ENCODE results near the gene ERC2. TPM values are rescaled to one million over a fixed set of nuclear protein-coding genes. Genes with fewer than 3 reads are reported as not detected.

Gene ERC2
- total RNA-seq, 1 donor from 2014 or later = 0.81 TPM

DNA sequence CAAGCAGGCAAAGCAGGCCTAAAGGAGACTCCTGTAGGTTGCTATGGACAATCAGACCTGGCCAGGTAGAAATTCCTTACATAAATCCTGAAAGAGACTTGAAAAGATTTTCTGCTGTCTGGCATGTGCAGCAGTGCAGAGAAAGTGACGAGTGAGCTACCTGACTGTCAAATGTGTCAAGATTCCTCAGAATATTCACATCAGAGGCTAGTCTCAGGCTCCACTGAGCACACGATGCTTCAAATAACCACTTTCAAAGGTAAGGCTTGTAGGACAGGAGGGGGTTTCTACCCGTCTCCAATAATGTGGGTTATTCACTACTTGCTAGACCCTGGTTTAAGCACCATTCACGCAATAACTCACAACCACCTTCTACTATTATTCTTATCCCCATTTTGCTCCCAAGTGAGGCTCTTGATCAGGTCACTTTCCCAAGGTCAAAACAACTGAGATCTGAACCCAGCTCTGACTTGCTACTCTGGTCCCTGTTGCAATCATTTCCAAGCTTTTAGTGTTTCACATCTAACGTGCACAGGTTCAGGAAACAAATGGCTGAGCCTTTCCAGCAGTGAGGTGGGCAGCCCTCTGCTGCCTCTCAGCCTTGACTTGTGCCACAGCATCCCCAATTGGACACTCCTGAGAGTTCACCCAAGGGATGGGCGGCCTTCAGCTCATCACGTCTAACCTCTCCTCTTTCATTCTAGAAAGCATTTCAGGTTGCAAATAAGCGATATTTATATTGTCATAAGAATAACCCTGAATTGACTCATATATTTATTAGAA lies 651.3 kb downstream of the ERC2 start:
- ATAC-seq (ENCODE audit: poor library complexity) = no peak
- DNase-seq = no peak
- intact Hi-C loops (cut with DNase I) = no loop called here

DNA sequence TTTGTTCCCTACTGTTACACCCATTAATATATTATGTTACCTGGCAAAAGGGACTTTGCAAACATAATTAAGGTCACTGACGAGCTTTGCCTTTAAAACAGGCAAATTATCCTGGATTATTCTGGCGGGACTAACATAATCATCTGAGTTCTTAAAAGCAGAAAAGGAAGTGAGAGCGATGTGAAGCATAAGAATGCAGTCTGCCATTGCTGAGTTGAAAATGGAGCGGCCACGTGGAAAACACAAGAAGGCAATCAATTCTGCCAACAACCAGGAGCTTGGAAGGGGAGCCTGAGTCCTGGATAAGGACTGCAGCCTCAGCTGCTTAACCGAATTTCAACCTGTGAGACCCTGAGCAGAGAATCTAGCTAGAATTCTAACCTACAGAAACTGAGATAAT lies 653.0 kb downstream of the ERC2 start:
- DNase-seq = no peak
- ATAC-seq (ENCODE audit: poor library complexity) = no peak
- intact Hi-C loops (cut with DNase I) = no loop called here

- intact Hi-C loops (cut with DNase I) = no loop called here
- DNase-seq (no peak), ATAC-seq (ENCODE audit: poor library complexity) (no peak)
These were observed 654.8 kb downstream of the ERC2 start for GRCh38 chr3:55813268-55814097.

DNA sequence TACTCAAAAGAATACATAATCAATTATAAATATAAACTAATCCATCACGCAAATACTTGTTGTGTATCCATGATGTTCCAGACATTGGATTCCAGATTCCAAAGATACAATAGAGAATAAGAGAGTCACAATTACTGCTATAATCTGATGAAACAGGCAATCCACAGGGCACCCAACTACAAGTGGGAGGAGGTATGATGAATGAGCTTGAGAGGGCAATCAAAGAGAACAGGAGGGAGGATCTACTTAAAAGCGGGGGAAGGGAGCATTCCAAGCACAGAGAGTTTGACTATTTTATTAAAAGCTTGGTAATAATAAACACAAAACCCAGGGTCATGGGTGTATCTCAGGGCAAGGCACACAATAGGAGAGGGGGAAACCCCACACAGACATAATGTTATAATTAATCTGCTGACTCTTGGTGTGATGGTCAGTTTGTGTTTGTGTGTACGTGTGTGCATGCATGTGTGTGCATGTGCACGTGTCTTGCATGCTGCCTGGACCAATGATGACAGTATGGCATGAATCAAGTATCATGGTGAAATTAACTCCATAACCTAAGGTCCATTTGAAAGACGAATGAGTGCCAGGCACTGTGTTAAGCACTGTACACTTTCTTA lies 655.8 kb downstream of the ERC2 start:
- DNase-seq (no peak), ATAC-seq (ENCODE audit: poor library complexity) (no peak)
- intact Hi-C loops (cut with DNase I) = no loop called here

DNA sequence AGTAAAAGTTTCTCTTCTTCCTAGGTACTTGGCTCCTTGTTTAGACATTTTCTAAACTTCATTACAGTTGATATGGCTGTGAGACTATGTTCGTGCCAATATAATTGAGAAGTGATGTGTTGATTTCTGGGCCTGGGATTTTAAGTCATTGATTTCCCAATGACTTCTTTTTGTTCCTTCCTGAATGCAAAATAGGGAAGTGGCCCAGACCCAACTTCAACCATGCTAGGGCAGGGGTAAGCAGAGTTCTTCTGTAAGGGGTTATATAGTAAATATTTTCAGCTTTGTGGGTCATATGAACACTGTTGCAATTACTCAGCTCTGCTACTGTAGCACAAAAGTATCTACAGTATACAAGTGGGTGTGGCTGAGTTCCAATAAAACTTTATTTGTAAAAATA lies 661.1 kb downstream of the ERC2 start:
- intact Hi-C loops (cut with DNase I) = no loop called here
- DNase-seq (no peak), ATAC-seq (ENCODE audit: poor library complexity) (no peak)

GRCh38 chr3:55805169-55805568 lies 663.1 kb downstream of the ERC2 start:
- DNase-seq = no peak
- no peak for ATAC-seq (ENCODE audit: poor library complexity)

GRCh38 chr3:55804170-55805095 lies 663.8 kb downstream of the ERC2 start:
- ATAC-seq (ENCODE audit: poor library complexity) (no peak), DNase-seq (no peak)
- intact Hi-C loops (cut with DNase I) = no loop called here

More at GRCh38 chr3:55805169-55805568, 663.1 kb downstream of the ERC2 start:
- intact Hi-C loops (cut with DNase I) = no loop called here

DNA sequence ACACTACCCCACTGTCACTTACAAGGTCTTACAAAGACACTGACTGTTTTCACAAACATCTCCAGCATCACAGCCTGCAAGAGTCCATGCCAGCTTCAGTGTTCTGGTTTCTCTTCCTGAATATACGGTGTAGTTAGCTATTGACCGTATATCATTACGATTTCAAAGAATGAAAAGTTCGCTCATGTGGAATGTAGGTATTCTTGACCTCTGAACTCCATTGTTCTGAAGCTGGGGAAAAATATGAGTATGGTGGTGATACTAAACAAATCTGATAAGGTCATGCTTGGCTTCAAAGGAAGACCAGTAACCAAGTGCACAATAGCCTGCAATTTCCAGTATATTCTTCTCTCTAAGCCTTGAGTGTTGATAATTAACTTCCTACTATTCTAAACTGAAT lies 665.5 kb downstream of the ERC2 start:
- DNase-seq (no peak), ATAC-seq (ENCODE audit: poor library complexity) (no peak)
- intact Hi-C loops (cut with DNase I) = no loop called here

DNA sequence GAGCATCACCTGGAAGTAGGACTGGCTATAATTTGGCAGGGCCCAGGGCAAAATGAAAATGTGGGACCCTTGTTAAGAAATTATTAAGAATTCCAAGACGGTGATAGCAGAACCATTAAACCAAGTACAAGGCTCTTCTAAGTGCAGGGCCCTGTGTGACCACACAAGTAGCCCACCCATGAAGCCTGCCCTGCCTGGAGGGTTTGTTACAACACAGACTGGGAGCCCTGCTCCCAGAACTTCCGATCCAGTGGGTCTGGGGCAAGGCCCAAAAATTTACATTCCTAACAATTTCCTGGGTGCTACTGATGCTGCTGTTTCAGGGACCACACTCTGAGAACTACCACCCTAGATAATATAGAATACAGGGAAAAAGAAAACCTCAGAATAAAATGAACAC lies 666.6 kb downstream of the ERC2 start:
- DNase-seq (no peak), ATAC-seq (ENCODE audit: poor library complexity) (no peak)
- intact Hi-C loops (cut with DNase I) = no loop called here

GRCh38 chr3:55801068-55801467 lies 667.2 kb downstream of the ERC2 start:
- DNase-seq (no peak), ATAC-seq (ENCODE audit: poor library complexity) (no peak)
- intact Hi-C loops (cut with DNase I) = no loop called here

DNA sequence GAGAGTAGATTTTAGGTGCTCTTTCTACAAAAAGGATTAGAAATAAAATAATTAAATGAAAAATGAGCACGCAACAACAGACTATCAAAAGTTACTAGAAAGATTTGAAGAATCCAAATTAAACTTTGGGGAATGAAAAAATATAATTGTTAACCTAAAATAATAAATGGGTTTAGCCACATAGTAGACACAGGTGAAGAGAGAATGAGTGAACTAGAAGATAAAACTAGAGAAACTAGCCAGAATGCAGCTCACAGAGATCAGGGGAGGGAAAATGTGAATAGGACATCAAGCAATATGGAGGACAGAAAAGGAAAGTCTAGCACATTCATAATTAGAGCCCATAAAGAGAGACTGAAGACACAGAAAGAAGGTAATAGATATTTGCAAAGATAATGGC lies 670.5 kb downstream of the ERC2 start:
- ATAC-seq (ENCODE audit: poor library complexity) (no peak), DNase-seq (no peak)
- intact Hi-C loops (cut with DNase I) = no loop called here

DNA sequence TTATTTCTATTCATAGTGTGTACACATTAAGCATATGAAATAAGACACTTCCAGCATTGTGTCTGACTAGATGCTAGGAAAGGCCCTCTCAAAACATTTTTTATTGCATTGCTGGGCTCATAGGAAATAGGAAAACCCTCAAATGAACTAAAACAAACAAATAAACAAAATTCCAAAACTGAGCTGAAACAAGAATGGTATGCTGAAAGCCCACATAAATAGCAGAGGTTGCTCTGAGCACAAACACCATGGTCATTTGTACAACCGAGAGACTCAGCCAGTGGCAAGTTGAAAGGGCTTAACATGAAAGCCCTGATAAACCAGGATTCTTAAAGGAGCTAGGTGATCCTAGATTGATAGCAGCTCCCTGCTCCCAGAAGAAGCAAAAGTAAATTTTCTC lies 671.2 kb downstream of the ERC2 start:
- intact Hi-C loops (cut with DNase I) = no loop called here
- ATAC-seq (ENCODE audit: poor library complexity) = no peak
- no peak for DNase-seq

- no peak for ATAC-seq (ENCODE audit: poor library complexity)
These were observed 671.7 kb downstream of the ERC2 start for GRCh38 chr3:55796533-55796932.

GRCh38 chr3:55795746-55796145 lies 672.5 kb downstream of the ERC2 start:
- intact Hi-C loops (cut with DNase I) = no loop called here
- DNase-seq (no peak), ATAC-seq (ENCODE audit: poor library complexity) (no peak)

More at GRCh38 chr3:55796533-55796932, 671.7 kb downstream of the ERC2 start:
- no peak for DNase-seq
- intact Hi-C loops (cut with DNase I) = no loop called here

GRCh38 chr3:55795296-55795695 lies 673.0 kb downstream of the ERC2 start:
- intact Hi-C loops (cut with DNase I) = no loop called here
- ATAC-seq (ENCODE audit: poor library complexity) = no peak

GRCh38 chr3:55792742-55793141 lies 675.5 kb downstream of the ERC2 start:
- intact Hi-C loops (cut with DNase I) = no loop called here
- ATAC-seq (ENCODE audit: poor library complexity) (no peak), DNase-seq (no peak)

More at GRCh38 chr3:55795296-55795695, 673.0 kb downstream of the ERC2 start:
- no peak for DNase-seq

- no peak for ATAC-seq (ENCODE audit: poor library complexity)
- DNase-seq = no peak
These were observed 676.3 kb downstream of the ERC2 start for GRCh38 chr3:55792009-55792408.

DNA sequence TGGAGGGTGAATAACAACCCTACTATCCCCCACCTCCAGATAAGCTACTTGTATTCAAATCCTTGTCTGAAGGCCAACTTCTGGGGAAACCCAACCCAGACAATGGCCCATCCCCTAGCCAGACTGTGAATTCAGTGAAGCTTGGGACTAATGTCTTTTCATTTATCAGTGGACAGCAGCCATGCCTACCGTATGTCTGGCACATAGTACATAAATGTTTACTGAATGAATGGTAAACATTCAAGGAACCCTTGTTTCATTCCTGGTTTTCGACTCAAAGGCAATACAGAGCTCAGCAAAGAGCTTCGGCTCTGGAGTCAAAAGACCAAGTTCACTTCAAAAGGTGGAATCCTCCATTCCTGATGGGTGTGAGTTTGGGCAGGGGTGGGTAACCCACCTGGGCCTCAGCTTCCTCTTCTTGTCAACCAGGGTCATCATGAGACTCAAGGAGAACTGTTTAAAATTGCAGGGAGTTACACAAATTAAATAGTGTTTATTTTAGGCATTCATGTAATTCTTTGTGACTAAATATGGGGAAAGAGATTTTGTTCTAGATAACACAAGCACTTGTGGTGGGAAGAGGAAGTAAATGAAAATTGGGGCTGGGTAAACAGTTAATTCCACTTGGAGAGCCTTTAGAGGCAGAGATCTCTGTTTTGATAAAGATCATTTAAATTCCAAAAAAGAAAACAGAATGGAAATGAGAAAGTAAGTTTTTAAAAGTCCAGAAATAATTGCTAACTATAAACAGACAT lies 677.5 kb downstream of the ERC2 start:
- no peak for ATAC-seq (ENCODE audit: poor library complexity)
- DNase-seq = no peak
- intact Hi-C loops (cut with DNase I) = no loop called here

More at GRCh38 chr3:55792009-55792408, 676.3 kb downstream of the ERC2 start:
- intact Hi-C loops (cut with DNase I) = no loop called here

All from Right ventricle myocardium superior (tissue), 1 donor.